Memory B cell (primary cell): Measurements from ENCODE around the gene PNCK.
"Not testable (repeated sequence)": the region's sequence is repeated elsewhere in the genome, so short reads cannot be mapped to it uniquely, and the experiment has no call there.

Experiments used
- ATAC-seq: fragments of 150-1000 bp; cut with Tn5 transposase; 2 replicates; pipeline ENCODE4 v1.10.0; 2021; ENCODE audit warnings: low read depth, mild to moderate bottlenecking, moderate library complexity
- DNase-seq, 2 donors: peaks; one replicate each; pipeline ENCODE4 v3.0.0; 2022; ENCODE audit warnings: low spot score in 2 of 2
- H3K27ac Mint-ChIP-seq: one replicate; pipeline ENCODE4 v1.8.0; 2022; ENCODE audit warnings: mild to moderate bottlenecking, moderate library complexity, mixed read lengths
- H3K27me3 Mint-ChIP-seq: one replicate; pipeline ENCODE4 v1.8.0; 2022; ENCODE audit warnings: mixed read lengths
- H3K36me3 Mint-ChIP-seq: one replicate; pipeline ENCODE4 v1.8.0; 2022; ENCODE audit warnings: mild to moderate bottlenecking, mixed read lengths
- H3K4me1 Mint-ChIP-seq: one replicate; pipeline ENCODE4 v1.8.0; 2022; ENCODE audit warnings: mixed read lengths
- H3K4me3 Mint-ChIP-seq: one replicate; pipeline ENCODE4 v1.8.0; 2022; ENCODE audit warnings: mild to moderate bottlenecking, moderate library complexity, mixed read lengths
- H3K9me3 Mint-ChIP-seq: one replicate; pipeline ENCODE4 v1.8.0; 2022; ENCODE audit warnings: mixed read lengths

The PNCK gene

GRCh38 chrX:153685156-153685536 lies 11.5 kb upstream of the PNCK start:
- Mint-ChIP-seq H3K4me3 (no peak overlapping the region), H3K27ac (no peak overlapping the region), H3K4me1 (peaks cover 2% of the 10 kb centered on the region), H3K27me3 (peaks cover 5% of the 10 kb centered on the region), H3K36me3 (no peaks in the 10 kb centered on the region), H3K9me3 (peaks cover 2% of the 10 kb centered on the region)
- ATAC-seq (no peak), DNase-seq (no peak)

DNA sequence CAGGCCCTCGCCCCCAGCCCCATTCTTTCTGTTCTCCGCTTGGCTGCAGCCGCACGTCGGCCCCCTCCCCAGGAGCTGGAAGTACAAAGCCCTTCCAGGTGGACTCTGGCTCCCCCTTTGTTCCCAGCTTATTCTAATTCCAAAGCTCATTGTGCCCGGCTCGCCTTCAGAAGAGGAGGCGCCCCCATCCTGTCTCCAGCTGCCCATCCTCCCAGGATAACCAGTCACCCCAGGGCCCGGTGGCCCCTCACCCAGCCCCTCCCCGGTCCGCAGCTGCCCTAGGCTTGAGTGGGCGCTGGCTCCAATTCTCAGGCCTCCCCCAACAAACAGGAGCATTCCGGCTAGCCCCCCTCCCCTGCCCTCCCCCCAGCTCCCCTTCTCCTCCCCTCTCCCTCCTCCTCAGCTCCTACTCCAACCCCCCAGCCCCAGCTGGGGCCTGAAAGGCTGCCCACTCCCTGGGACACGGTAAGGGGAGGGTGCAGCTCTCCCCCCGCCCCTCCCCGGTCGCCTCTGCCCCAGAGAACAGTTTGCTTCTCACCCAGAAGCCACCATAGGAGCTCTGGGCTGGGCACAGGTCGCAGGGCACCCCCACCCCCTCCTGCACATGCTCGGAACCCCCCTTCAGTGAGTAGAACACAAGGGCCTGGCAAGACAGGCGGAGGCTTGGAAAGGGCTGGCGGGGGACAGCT lies 11.0 kb upstream of the PNCK start:
- Mint-ChIP-seq H3K27me3 (peaks cover 7% of the 10 kb centered on the region), H3K36me3 (no peaks in the 10 kb centered on the region), H3K4me3 (no peak overlapping the region), H3K9me3 (peaks cover 2% of the 10 kb centered on the region), H3K27ac (no peak overlapping the region), H3K4me1 (peaks cover 2% of the 10 kb centered on the region)
- ATAC-seq = no peak
- no peak for DNase-seq

- H3K27me3 Mint-ChIP-seq, H3K4me3 Mint-ChIP-seq, H3K4me1 Mint-ChIP-seq, H3K36me3 Mint-ChIP-seq, ATAC-seq, H3K27ac Mint-ChIP-seq, H3K9me3 Mint-ChIP-seq, DNase-seq: not testable (repeated sequence)
Measured at GRCh38 chrX:153683486-153683885, 9.9 kb upstream of the PNCK start.

GRCh38 chrX:153681175-153681574 lies 7.6 kb upstream of the PNCK start:
- no peaks in the 10 kb centered on the region for H3K36me3 Mint-ChIP-seq
- DNase-seq (no peak), ATAC-seq (no peak)
- no peak overlapping the region for H3K4me3 Mint-ChIP-seq
- H3K9me3 Mint-ChIP-seq = peaks cover 2% of the 10 kb centered on the region
- no peak overlapping the region for H3K27ac Mint-ChIP-seq
- H3K4me1 Mint-ChIP-seq = no peaks in the 10 kb centered on the region
- H3K27me3 Mint-ChIP-seq = peaks cover 4% of the 10 kb centered on the region

- Mint-ChIP-seq H3K27ac (no peak overlapping the region), H3K36me3 (peaks cover 1% of the 10 kb centered on the region), H3K4me1 (peaks cover 5% of the 10 kb centered on the region), H3K4me3 (peak overlapping the region; percentile 21), H3K9me3 (no peaks in the 10 kb centered on the region), H3K27me3 (peaks cover 12% of the 10 kb centered on the region)
- DNase-seq (no peak), ATAC-seq (no peak)
Measured at GRCh38 chrX:153674219-153674851, 722 bp upstream of the PNCK start.

DNA sequence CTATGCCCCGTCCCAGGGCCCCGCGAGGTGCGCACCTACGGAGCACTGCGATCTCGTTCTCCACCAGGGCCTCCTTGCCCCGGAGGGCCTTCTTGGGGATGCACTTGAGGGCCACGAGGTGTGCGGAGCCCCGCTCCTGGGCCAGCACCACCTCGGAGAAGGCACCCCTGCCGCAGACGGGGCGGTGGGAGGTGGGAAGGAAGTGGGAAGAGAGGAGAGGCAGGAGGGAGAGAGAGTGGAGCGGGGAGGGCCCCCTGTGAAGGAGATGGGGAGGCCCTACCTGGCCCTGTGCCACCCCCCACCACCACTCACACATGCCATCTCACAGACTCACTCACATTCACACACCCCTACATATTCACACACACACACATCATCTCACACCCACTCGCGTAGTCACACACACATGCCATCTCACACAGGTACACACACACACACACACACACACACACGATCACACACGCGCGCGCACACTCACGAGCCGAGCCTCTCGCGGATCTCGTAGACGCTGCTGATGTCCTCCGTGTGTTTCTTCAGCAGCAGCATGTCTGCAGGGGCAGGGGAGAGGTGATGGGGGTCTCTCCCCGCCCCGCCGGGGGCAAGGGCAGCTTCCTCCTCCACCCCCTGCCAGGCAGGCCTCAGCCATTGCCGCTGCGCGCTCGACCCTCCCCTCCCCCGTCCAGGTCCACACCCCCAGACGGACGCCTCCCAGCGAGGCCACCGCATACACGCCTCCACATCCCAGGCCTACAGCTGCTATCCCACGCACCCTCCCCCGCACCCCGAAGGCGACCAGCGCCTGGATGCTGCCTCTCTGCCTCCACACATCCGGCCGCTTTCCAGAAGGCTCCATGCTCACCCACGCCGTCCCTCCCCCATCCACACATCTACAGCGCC lies 834 bp downstream of the PNCK start:
- peaks cover 9% of the 10 kb centered on the region for H3K4me1 Mint-ChIP-seq
- H3K27ac Mint-ChIP-seq = no peak overlapping the region
- H3K4me3 Mint-ChIP-seq = peak overlapping the region; percentile 58
- peaks cover 12% of the 10 kb centered on the region for H3K27me3 Mint-ChIP-seq
- no peak for DNase-seq
- ATAC-seq = no peak
- peaks cover 1% of the 10 kb centered on the region for H3K36me3 Mint-ChIP-seq
- H3K9me3 Mint-ChIP-seq = no peaks in the 10 kb centered on the region

DNA sequence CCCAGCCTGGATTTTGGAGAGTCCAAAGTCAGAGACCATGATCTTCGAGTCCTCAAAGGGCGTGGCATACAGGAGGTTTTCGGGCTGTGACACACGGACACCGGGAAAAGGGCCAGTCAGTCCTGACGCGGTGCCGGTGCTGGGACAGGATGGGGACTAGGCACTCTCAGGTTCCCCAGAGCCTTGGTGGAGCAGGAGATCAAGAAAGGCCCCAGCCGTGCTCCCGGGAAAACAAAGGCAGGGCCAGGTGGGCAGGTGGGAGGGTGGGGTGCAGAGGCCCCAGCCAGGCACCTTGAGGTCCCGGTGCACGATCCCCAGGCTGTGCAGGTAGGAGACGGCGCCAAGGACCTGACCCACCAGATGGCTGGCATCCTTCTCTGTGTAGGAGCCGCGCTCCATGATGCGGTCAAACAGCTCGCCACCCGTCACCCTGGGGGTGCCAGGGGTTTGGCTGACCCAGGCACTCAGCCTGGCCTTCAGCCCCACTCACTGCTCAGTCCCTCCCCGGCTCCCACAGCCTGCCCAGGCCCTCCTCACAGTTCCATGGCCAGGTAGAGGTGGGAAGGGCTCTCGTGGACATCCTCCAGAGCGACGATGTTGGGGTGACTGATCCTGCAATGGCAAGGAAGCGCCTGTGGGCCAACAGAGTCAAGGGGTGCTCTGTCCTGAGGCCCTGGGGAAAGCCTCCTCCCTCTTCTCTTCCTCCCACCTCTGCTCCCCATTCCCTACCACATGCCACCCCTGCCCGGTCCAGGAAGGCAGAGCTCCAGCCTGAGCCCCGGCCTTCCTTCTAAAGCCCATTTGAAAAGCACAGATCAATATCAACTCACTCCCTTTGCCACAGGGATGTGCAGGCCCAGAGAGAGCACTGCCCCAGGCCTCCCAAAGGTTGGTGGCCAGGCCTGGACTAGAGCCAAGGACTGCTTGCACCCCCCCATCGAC lies 1.8 kb downstream of the PNCK start:
- DNase-seq (no peak), ATAC-seq (no peak)
- H3K27ac Mint-ChIP-seq = no peak overlapping the region
- H3K4me1 Mint-ChIP-seq = peaks cover 15% of the 10 kb centered on the region
- no peaks in the 10 kb centered on the region for H3K9me3 Mint-ChIP-seq
- H3K27me3 Mint-ChIP-seq = peaks cover 15% of the 10 kb centered on the region
- peaks cover 1% of the 10 kb centered on the region for H3K36me3 Mint-ChIP-seq
- H3K4me3 Mint-ChIP-seq = peak overlapping the region; percentile 58

DNA sequence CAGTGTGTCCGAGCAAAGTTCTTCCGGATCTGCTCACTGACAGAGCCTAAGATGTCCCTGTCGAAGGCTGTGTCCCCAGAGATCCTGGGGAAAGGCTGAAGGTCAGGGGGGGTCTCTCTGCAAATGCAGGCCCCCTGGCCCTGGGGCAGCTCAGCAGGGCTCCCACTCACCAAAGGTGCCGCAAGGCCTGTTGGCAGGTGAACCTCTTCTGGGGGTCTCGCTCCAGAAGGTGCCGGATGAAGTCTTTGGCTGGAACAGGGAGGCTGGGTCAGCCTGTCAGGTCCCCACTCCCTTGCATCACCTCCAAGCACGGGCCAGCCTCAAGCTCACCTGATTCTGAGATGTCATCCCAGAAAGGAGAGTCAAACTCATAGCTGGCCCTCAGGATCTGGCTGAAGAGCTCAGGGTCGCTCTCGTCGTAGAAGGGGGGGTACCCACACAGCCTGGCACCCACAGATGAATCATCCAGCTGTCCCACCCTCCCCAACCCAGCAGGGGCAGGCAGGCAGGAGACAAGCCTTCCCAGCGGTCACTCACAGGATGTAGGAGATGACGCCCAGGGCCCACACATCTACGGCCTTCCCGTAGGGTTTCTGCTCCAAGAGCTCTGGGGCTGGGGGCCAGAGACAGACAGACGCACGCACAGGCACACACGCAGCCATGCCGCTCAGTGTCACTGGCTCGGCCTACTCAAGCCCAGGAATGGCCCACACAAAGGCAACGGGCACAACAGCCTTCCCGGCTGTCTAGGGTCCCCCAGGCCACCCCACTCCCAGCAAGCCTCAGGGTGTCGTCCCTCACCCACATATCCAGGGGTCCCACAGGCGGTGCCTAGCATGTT lies 2.6 kb downstream of the PNCK start:
- DNase-seq (no peak), ATAC-seq (no peak)

GRCh38 chrX:153669901-153670731 lies 3.5 kb downstream of the PNCK start:
- Mint-ChIP-seq H3K36me3 (peaks cover 1% of the 10 kb centered on the region), H3K4me3 (no peak overlapping the region), H3K27ac (no peak overlapping the region), H3K9me3 (no peaks in the 10 kb centered on the region), H3K27me3 (peaks cover 20% of the 10 kb centered on the region), H3K4me1 (peaks cover 15% of the 10 kb centered on the region)
- ATAC-seq = no peak
- no peak for DNase-seq

More for the DNA sequence above, 2.6 kb downstream of the PNCK start:
- Mint-ChIP-seq H3K36me3 (peaks cover 1% of the 10 kb centered on the region), H3K27me3 (peaks cover 17% of the 10 kb centered on the region), H3K9me3 (no peaks in the 10 kb centered on the region), H3K4me1 (peaks cover 15% of the 10 kb centered on the region), H3K4me3 (no peak overlapping the region), H3K27ac (no peak overlapping the region)

- ATAC-seq (peak; percentile 52), DNase-seq (no peak)
- Mint-ChIP-seq H3K4me3 (no peak overlapping the region), H3K9me3 (no peaks in the 10 kb centered on the region), H3K27ac (no peak overlapping the region), H3K36me3 (peaks cover 1% of the 10 kb centered on the region), H3K4me1 (peaks cover 15% of the 10 kb centered on the region), H3K27me3 (peaks cover 18% of the 10 kb centered on the region)
Measured at GRCh38 chrX:153669174-153669890, 4.3 kb downstream of the PNCK start.

- Mint-ChIP-seq H3K4me1 (peaks cover 12% of the 10 kb centered on the region), H3K36me3 (peaks cover 1% of the 10 kb centered on the region), H3K27ac (no peak overlapping the region), H3K27me3 (peaks cover 14% of the 10 kb centered on the region), H3K4me3 (no peak overlapping the region), H3K9me3 (no peaks in the 10 kb centered on the region)
- ATAC-seq (no peak), DNase-seq (no peak)
Measured at GRCh38 chrX:153668423-153669173, 5.0 kb downstream of the PNCK start.
